ENCODE measurements around the gene THAP8. TPM values are rescaled to one million over a fixed set of nuclear protein-coding genes. Genes with fewer than 3 reads are reported as not detected.

The THAP8 gene, protein sequence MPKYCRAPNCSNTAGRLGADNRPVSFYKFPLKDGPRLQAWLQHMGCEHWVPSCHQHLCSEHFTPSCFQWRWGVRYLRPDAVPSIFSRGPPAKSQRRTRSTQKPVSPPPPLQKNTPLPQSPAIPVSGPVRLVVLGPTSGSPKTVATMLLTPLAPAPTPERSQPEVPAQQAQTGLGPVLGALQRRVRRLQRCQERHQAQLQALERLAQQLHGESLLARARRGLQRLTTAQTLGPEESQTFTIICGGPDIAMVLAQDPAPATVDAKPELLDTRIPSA
- total RNA-seq = 1.8 and 4.3 TPM in 2 replicates

GRCh38 chr19:36054119-36054732 is at the start of gene THAP8:
THAP8 (minus strand) TSS chr19:36054285; CDS start chr19:36054217, 68 bp downstream.

DNA sequence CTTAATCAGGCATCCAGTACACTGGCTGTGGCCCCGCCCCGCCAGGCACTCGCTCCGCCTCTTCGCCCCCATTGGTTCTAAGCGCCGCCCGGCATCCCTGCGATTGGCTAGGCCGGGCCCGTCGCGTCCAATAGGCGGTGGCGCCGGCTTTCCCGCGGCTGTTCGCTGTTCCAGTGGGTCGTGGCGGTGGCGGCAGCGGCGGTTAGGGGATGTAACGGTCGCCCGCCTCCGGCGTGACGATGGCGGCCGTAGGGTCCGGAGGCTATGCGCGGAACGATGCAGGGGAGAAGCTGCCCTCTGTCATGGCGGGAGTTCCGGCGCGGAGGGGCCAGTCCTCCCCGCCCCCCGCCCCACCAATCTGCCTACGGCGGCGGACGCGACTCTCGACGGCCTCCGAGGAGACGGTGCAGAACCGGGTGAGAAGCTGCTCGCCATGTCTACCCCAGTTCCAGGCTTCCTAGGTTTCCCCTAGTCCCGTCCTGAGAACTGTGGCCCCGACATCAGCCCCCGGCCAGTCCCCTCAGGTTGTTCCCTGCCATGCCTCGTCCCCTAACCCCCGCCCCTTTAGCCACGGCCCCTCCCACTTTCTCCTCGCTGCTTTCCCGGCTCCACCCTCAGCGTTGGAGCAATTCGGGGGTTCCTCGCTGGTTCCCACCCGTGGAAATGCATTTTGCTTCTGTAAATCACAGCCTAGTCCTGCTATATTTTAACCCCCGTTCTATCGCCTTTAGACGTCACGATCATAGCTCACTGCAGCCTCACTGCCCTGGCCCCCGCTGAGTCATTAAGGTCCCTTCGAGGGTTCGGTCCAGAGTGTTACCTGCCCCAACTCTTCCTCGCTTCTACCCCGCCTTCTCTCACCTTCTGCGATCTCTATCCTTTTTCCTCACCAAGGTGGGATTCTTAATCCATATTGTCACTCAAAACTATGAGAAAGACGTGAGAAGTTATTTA is 925 bp upstream of the THAP8 start, which contains the start of gene WDR62:
WDR62 (plus strand) TSS at position 165 of the 954 bp plus-strand sequence; CDS start at position 240, 75 bp downstream.

GRCh38 chr19:36032251-36033104 is 21.6 kb downstream of the THAP8 start, which contains the start of gene CLIP3:
CLIP3 (minus strand) TSS chr19:36032873; CDS start chr19:36032357, 516 bp downstream.

GRCh38 chr19:36014012-36014924 is 39.8 kb downstream of the THAP8 start, which contains the start of gene ALKBH6:
ALKBH6 (minus strand) TSS chr19:36014213; CDS start chr19:36013397, 816 bp downstream.

GRCh38 chr19:36008336-36008978 is 45.6 kb downstream of the THAP8 start, which contains the start of gene SYNE4:
SYNE4 (minus strand) TSS chr19:36008813; CDS start chr19:36008681, 132 bp downstream.

GRCh38 chr19:35995048-35995993 is 58.8 kb downstream of the THAP8 start, which contains the start of gene SDHAF1:
SDHAF1 (plus strand) TSS chr19:35995188; CDS start chr19:35995275, 87 bp downstream.

Other genes starting within 250 kb of the THAP8 start
- gene PRODH2, start 241.4 kb downstream of the THAP8 start, total RNA-seq = not detected in 2 replicates
- not detected in 2 replicates for gene NPHS1, start 201.8 kb downstream of the THAP8 start, total RNA-seq
- gene KIRREL2, start 197.4 kb downstream of the THAP8 start, total RNA-seq = not detected in 2 replicates
- 1.7 and 3.9 TPM in 2 replicates for gene APLP1, start 185.7 kb downstream of the THAP8 start, total RNA-seq
- 2.7 and 3.8 TPM in 2 replicates for gene NFKBID, start 153.7 kb downstream of the THAP8 start, total RNA-seq
- gene HCST, start 151.8 kb downstream of the THAP8 start, total RNA-seq = 1.00 and 2.8 TPM in 2 replicates
- not detected in 2 replicates for gene TYROBP, start 146.0 kb downstream of the THAP8 start, total RNA-seq
- 1.00 and 2.4 TPM in 2 replicates for gene LRFN3, start 117.9 kb downstream of the THAP8 start, total RNA-seq
- 12.1 and 14.5 TPM in 2 replicates for gene SDHAF1, start 59.1 kb downstream of the THAP8 start, total RNA-seq
- gene SYNE4, start 45.5 kb downstream of the THAP8 start, total RNA-seq = 0.09 and 0.28 TPM in 2 replicates
- 13.7 and 16.7 TPM in 2 replicates for gene ALKBH6, start 40.1 kb downstream of the THAP8 start, total RNA-seq
- gene CLIP3, start 21.4 kb downstream of the THAP8 start, total RNA-seq = 7.8 and 11.9 TPM in 2 replicates
- gene WDR62, start 612 bp upstream of the THAP8 start, total RNA-seq = 0.55 and 0.85 TPM in 2 replicates
- not detected in 2 replicates for gene OVOL3, start 56.9 kb upstream of the THAP8 start, total RNA-seq
- 90.0 and 102 TPM in 2 replicates for gene POLR2I, start 60.6 kb upstream of the THAP8 start, total RNA-seq
- 196 and 210 TPM in 2 replicates for gene TBCB, start 61.2 kb upstream of the THAP8 start, total RNA-seq
- gene CAPNS1, start 85.8 kb upstream of the THAP8 start, total RNA-seq = 364 and 384 TPM in 2 replicates
- gene COX7A1, start 98.2 kb upstream of the THAP8 start, total RNA-seq = 45.4 and 90.6 TPM in 2 replicates
- gene ZNF565, start 160.4 kb upstream of the THAP8 start, total RNA-seq = 4.6 and 5.6 TPM in 2 replicates
- gene ZNF146, start 160.8 kb upstream of the THAP8 start, total RNA-seq = 71.9 and 75.8 TPM in 2 replicates

Data from smooth muscle cell of bladder (primary cell).